GM10847 (cell line): ENCODE results near the gene SH2B2.

Source experiments
- POLR2A ChIP-seq: IDR thresholded peaks from 2 replicates; pipeline ENCODE4 v1.6.1; 2011; ENCODE audit not compliant: insufficient read length; ENCODE audit errors: extremely low read depth

The SH2B2 gene

GRCh38 chr7:102275123-102275703, 11.5 kb upstream of the SH2B2 start:
- no peak for TF ChIP-seq POLR2A

GRCh38 chr7:102277901-102278300, 8.8 kb upstream of the SH2B2 start:
- no peak for TF ChIP-seq POLR2A

- TF ChIP-seq POLR2A: no peak
Measured at GRCh38 chr7:102279537-102280400, 6.9 kb upstream of the SH2B2 start.

GRCh38 chr7:102280521-102280920, 6.1 kb upstream of the SH2B2 start:
- TF ChIP-seq POLR2A: no peak

GRCh38 chr7:102281785-102282184, 4.9 kb upstream of the SH2B2 start:
- TF ChIP-seq POLR2A: no peak

- no peak for TF ChIP-seq POLR2A
Measured at GRCh38 chr7:102282465-102283362, 4.0 kb upstream of the SH2B2 start.

- TF ChIP-seq POLR2A: no peak
Measured at GRCh38 chr7:102283477-102284189, 3.0 kb upstream of the SH2B2 start.

GRCh38 chr7:102284399-102284798, 2.3 kb upstream of the SH2B2 start:
- TF ChIP-seq POLR2A: no peak

- TF ChIP-seq POLR2A: no peak
Measured at GRCh38 chr7:102284891-102285539, 1.7 kb upstream of the SH2B2 start.

- no peak for TF ChIP-seq POLR2A
Measured at GRCh38 chr7:102285540-102286236, 980 bp upstream of the SH2B2 start.

GRCh38 chr7:102287111-102287980, 678 bp downstream of the SH2B2 start:
- no peak for TF ChIP-seq POLR2A

GRCh38 chr7:102287981-102288278, 1.3 kb downstream of the SH2B2 start:
- TF ChIP-seq POLR2A: no peak

GRCh38 chr7:102288285-102288930, 1.7 kb downstream of the SH2B2 start:
- TF ChIP-seq POLR2A: no peak

- no peak for TF ChIP-seq POLR2A
Measured at GRCh38 chr7:102289057-102289456, 2.4 kb downstream of the SH2B2 start.
